ENCODE measurements around the gene ANKRD66.

- no peak for TF ChIP-seq CTCF (IDR thresholded peaks at IDR 0.05 in 4 of 5, conservative IDR thresholded peaks at IDR 0.05 in 1 of 5)
- TF ChIP-seq POLR2A (IDR thresholded peaks at IDR 0.05) = no peak
Observed at GRCh38 chr6:46795816-46796215, 49.1 kb downstream of the ANKRD66 start.
